ENCODE data around the gene DUS2.
"Not testable (repeated sequence)": the region's sequence is repeated elsewhere in the genome, so short reads cannot be mapped to it uniquely, and the experiment has no call there.

The DUS2 gene

DNA sequence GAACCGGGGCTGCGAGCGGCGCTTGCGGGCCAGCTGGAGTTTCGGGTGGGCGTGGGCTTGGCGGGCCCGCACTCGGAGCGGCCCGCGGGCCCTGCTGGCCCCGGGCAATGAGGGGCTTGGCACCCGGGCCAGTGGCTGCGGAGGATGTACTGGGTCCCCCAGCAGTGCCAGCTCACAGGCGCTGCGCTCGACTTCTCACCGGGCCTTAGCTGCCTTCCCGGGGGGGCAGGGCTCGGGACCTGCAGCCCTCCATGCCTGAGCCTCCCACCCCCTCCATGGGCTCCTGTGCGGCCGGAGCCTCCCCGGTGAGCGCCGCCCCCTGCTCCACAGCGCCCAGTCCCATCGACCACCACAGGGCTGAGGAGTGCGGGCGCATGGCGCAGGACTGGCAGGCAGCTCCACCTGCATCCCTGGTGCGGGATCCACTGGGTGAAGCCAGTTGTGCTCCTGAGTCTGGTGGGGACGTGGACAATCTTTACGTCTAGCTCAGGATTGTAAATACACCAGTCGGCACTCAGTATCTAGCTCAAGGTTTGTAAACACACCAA is 24.8 kb upstream of the DUS2 start:
- not testable (repeated sequence) for H3K9ac ChIP-seq (ENCODE audit: low read depth in 1 of 2, low read length in 2 of 2); H3K9me3 ChIP-seq (ENCODE audit: control insufficient read depth in 2 of 2, low read length in 2 of 2); H3K27ac ChIP-seq (ENCODE audit: low read depth in 2 of 2, low read length in 2 of 2); H3K36me3 ChIP-seq (ENCODE audit: control insufficient read depth in 2 of 2, insufficient read depth in 2 of 2, low read length in 2 of 2); H3K27me3 ChIP-seq (ENCODE audit: control insufficient read depth in 2 of 2, insufficient read depth in 2 of 2, low read length in 2 of 2); H3K4me1 ChIP-seq (ENCODE audit: control insufficient read depth in 2 of 2, insufficient read depth in 2 of 2, low read length in 2 of 2)
- peak overlapping the region in 1 of 2 donors; percentile 57 for H3K4me3 ChIP-seq (ENCODE audit: low read length in 2 of 2)

- Histone ChIP-seq H3K9ac (ENCODE audit: low read depth in 1 of 2, low read length in 2 of 2) (peak within 1 kb of the TSS; percentile 14 to 52), H3K4me3 (ENCODE audit: low read length in 2 of 2) (peak within 1 kb of the TSS in 1 of 2 donors; percentile 57), H3K27ac (ENCODE audit: low read depth in 2 of 2, low read length in 2 of 2) (peak within 1 kb of the TSS; percentile 68 to 84)
- H3K36me3 ChIP-seq (ENCODE audit: control insufficient read depth in 2 of 2, insufficient read depth in 2 of 2, low read length in 2 of 2); H3K4me1 ChIP-seq (ENCODE audit: control insufficient read depth in 2 of 2, insufficient read depth in 2 of 2, low read length in 2 of 2); H3K9me3 ChIP-seq (ENCODE audit: control insufficient read depth in 2 of 2, low read length in 2 of 2); H3K27me3 ChIP-seq (ENCODE audit: control insufficient read depth in 2 of 2, insufficient read depth in 2 of 2, low read length in 2 of 2): not testable (repeated sequence)
Measured at GRCh38 chr16:67998779-67999688, 24.1 kb upstream of the DUS2 start, which contains the start of gene DPEP2. DPEP2 (minus strand) TSS chr16:67999484; CDS start chr16:67993212, 6,272 bp downstream.

- peak overlapping the region; percentile 68 to 84 for H3K27ac ChIP-seq (ENCODE audit: low read depth in 2 of 2, low read length in 2 of 2)
- peak overlapping the region in 1 of 2 donors; percentile 57 for H3K4me3 ChIP-seq (ENCODE audit: low read length in 2 of 2)
Measured at GRCh38 chr16:67999985-68000384, 23.1 kb upstream of the DUS2 start.

DNA sequence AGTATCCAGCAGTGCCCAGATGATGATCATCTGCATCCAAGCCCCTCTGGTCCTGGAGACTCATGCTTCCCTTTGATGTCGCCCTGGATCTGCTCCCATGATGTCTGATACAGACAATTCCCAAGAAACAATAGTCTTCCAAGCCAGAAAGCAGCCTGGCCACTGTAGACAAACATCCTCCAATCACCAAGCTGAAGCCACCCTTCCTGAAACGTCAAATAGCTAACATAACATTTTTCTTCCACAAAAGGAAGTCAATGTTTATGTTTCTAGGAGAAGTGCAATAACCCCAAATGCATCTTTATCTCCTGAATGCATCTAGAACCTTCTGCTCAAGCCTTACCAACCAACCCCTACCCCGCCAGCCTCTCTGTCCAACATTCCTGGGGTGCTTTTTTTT is 22.6 kb upstream of the DUS2 start:
- H3K4me3 ChIP-seq (ENCODE audit: low read length in 2 of 2) = peak overlapping the region in 1 of 2 donors; percentile 57
- peak overlapping the region in 1 of 2 donors; percentile 32 for H3K9ac ChIP-seq (ENCODE audit: low read depth in 1 of 2, low read length in 2 of 2)
- H3K27me3 ChIP-seq (ENCODE audit: control insufficient read depth in 2 of 2, insufficient read depth in 2 of 2, low read length in 2 of 2) = no peaks in the 10 kb centered on the region
- peak overlapping the region; percentile 68 to 84 for H3K27ac ChIP-seq (ENCODE audit: low read depth in 2 of 2, low read length in 2 of 2)
- peaks cover 0 to 5% of the 10 kb centered on the region in 2 donors for H3K4me1 ChIP-seq (ENCODE audit: control insufficient read depth in 2 of 2, insufficient read depth in 2 of 2, low read length in 2 of 2)
- no peaks in the 10 kb centered on the region for H3K36me3 ChIP-seq (ENCODE audit: control insufficient read depth in 2 of 2, insufficient read depth in 2 of 2, low read length in 2 of 2)
- H3K9me3 ChIP-seq (ENCODE audit: control insufficient read depth in 2 of 2, low read length in 2 of 2) = no peaks in the 10 kb centered on the region

More at GRCh38 chr16:67999985-68000384, 23.1 kb upstream of the DUS2 start:
- H3K36me3 ChIP-seq (ENCODE audit: control insufficient read depth in 2 of 2, insufficient read depth in 2 of 2, low read length in 2 of 2) = no peaks in the 10 kb centered on the region
- no peaks in the 10 kb centered on the region for H3K27me3 ChIP-seq (ENCODE audit: control insufficient read depth in 2 of 2, insufficient read depth in 2 of 2, low read length in 2 of 2)
- H3K9me3 ChIP-seq (ENCODE audit: control insufficient read depth in 2 of 2, low read length in 2 of 2) = no peaks in the 10 kb centered on the region
- no peak overlapping the region for H3K9ac ChIP-seq (ENCODE audit: low read depth in 1 of 2, low read length in 2 of 2)
- peaks cover 0 to 5% of the 10 kb centered on the region in 2 donors for H3K4me1 ChIP-seq (ENCODE audit: control insufficient read depth in 2 of 2, insufficient read depth in 2 of 2, low read length in 2 of 2)

GRCh38 chr16:68003031-68003430 is 20.1 kb upstream of the DUS2 start:
- no peaks in the 10 kb centered on the region for H3K9me3 ChIP-seq (ENCODE audit: control insufficient read depth in 2 of 2, low read length in 2 of 2)
- H3K4me1 ChIP-seq (ENCODE audit: control insufficient read depth in 2 of 2, insufficient read depth in 2 of 2, low read length in 2 of 2) = peaks cover 0 to 8% of the 10 kb centered on the region in 2 donors
- H3K27me3 ChIP-seq (ENCODE audit: control insufficient read depth in 2 of 2, insufficient read depth in 2 of 2, low read length in 2 of 2) = no peaks in the 10 kb centered on the region
- H3K9ac ChIP-seq (ENCODE audit: low read depth in 1 of 2, low read length in 2 of 2) = no peak overlapping the region
- no peaks in the 10 kb centered on the region for H3K36me3 ChIP-seq (ENCODE audit: control insufficient read depth in 2 of 2, insufficient read depth in 2 of 2, low read length in 2 of 2)
- H3K27ac ChIP-seq (ENCODE audit: low read depth in 2 of 2, low read length in 2 of 2) = no peak overlapping the region
- H3K4me3 ChIP-seq (ENCODE audit: low read length in 2 of 2) = no peak overlapping the region

- H3K27ac ChIP-seq (ENCODE audit: low read depth in 2 of 2, low read length in 2 of 2) = peak overlapping the region; percentile 68 to 74
- H3K36me3 ChIP-seq (ENCODE audit: control insufficient read depth in 2 of 2, insufficient read depth in 2 of 2, low read length in 2 of 2) = no peaks in the 10 kb centered on the region
- no peaks in the 10 kb centered on the region for H3K27me3 ChIP-seq (ENCODE audit: control insufficient read depth in 2 of 2, insufficient read depth in 2 of 2, low read length in 2 of 2)
- H3K4me3 ChIP-seq (ENCODE audit: low read length in 2 of 2) = no peak overlapping the region
- H3K4me1 ChIP-seq (ENCODE audit: control insufficient read depth in 2 of 2, insufficient read depth in 2 of 2, low read length in 2 of 2) = peaks cover 0 to 4% of the 10 kb centered on the region in 2 donors
- H3K9me3 ChIP-seq (ENCODE audit: control insufficient read depth in 2 of 2, low read length in 2 of 2) = no peaks in the 10 kb centered on the region
- no peak overlapping the region for H3K9ac ChIP-seq (ENCODE audit: low read depth in 1 of 2, low read length in 2 of 2)
Measured at GRCh38 chr16:68005211-68005610, 17.9 kb upstream of the DUS2 start.

GRCh38 chr16:68005786-68006286 is 17.2 kb upstream of the DUS2 start:
- Histone ChIP-seq H3K4me3 (ENCODE audit: low read length in 2 of 2) (no peak overlapping the region), H3K27me3 (ENCODE audit: control insufficient read depth in 2 of 2, insufficient read depth in 2 of 2, low read length in 2 of 2) (no peaks in the 10 kb centered on the region), H3K36me3 (ENCODE audit: control insufficient read depth in 2 of 2, insufficient read depth in 2 of 2, low read length in 2 of 2) (no peaks in the 10 kb centered on the region), H3K27ac (ENCODE audit: low read depth in 2 of 2, low read length in 2 of 2) (peak overlapping the region; percentile 68 to 74), H3K9ac (ENCODE audit: low read depth in 1 of 2, low read length in 2 of 2) (peak overlapping the region in 1 of 2 donors; percentile 17), H3K4me1 (ENCODE audit: control insufficient read depth in 2 of 2, insufficient read depth in 2 of 2, low read length in 2 of 2) (peaks cover 0 to 3% of the 10 kb centered on the region in 2 donors), H3K9me3 (ENCODE audit: control insufficient read depth in 2 of 2, low read length in 2 of 2) (no peaks in the 10 kb centered on the region)

- Histone ChIP-seq H3K9me3 (ENCODE audit: control insufficient read depth in 2 of 2, low read length in 2 of 2) (no peaks in the 10 kb centered on the region), H3K9ac (ENCODE audit: low read depth in 1 of 2, low read length in 2 of 2) (no peak overlapping the region), H3K27ac (ENCODE audit: low read depth in 2 of 2, low read length in 2 of 2) (no peak overlapping the region), H3K4me3 (ENCODE audit: low read length in 2 of 2) (no peak overlapping the region), H3K27me3 (ENCODE audit: control insufficient read depth in 2 of 2, insufficient read depth in 2 of 2, low read length in 2 of 2) (no peaks in the 10 kb centered on the region), H3K4me1 (ENCODE audit: control insufficient read depth in 2 of 2, insufficient read depth in 2 of 2, low read length in 2 of 2) (peaks cover 0 to 3% of the 10 kb centered on the region in 2 donors), H3K36me3 (ENCODE audit: control insufficient read depth in 2 of 2, insufficient read depth in 2 of 2, low read length in 2 of 2) (no peaks in the 10 kb centered on the region)
Measured at GRCh38 chr16:68009157-68009735, 13.8 kb upstream of the DUS2 start.

DNA sequence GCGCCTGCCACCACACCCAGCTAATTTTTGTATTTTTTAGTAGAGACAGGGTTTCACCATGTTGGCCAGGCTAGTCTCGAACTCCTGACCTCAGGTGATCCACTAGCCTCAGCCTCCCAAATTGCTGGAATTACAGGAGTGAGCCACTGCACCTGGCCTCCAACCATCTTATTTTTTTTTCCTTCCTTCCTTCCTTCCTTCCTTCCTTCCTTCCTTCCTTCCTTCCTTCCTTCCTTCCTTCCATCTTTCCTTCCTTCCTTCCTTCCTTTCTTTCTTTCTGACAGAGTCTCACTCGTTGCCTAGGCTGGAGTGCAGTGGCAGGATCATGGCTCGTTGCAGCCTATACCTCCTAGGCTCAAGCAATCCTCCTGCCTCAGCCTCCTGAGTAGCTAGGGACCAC is 13.2 kb upstream of the DUS2 start:
- H3K27ac ChIP-seq (ENCODE audit: low read depth in 2 of 2, low read length in 2 of 2); H3K9me3 ChIP-seq (ENCODE audit: control insufficient read depth in 2 of 2, low read length in 2 of 2); H3K36me3 ChIP-seq (ENCODE audit: control insufficient read depth in 2 of 2, insufficient read depth in 2 of 2, low read length in 2 of 2); H3K9ac ChIP-seq (ENCODE audit: low read depth in 1 of 2, low read length in 2 of 2); H3K4me1 ChIP-seq (ENCODE audit: control insufficient read depth in 2 of 2, insufficient read depth in 2 of 2, low read length in 2 of 2); H3K27me3 ChIP-seq (ENCODE audit: control insufficient read depth in 2 of 2, insufficient read depth in 2 of 2, low read length in 2 of 2); H3K4me3 ChIP-seq (ENCODE audit: low read length in 2 of 2): not testable (repeated sequence)

- H3K9ac ChIP-seq (ENCODE audit: low read depth in 1 of 2, low read length in 2 of 2) = no peak overlapping the region
- H3K4me3 ChIP-seq (ENCODE audit: low read length in 2 of 2) = no peak overlapping the region
- H3K36me3 ChIP-seq (ENCODE audit: control insufficient read depth in 2 of 2, insufficient read depth in 2 of 2, low read length in 2 of 2) = no peaks in the 10 kb centered on the region
- H3K27me3 ChIP-seq (ENCODE audit: control insufficient read depth in 2 of 2, insufficient read depth in 2 of 2, low read length in 2 of 2) = no peaks in the 10 kb centered on the region
- H3K27ac ChIP-seq (ENCODE audit: low read depth in 2 of 2, low read length in 2 of 2) = no peak overlapping the region
- no peaks in the 10 kb centered on the region for H3K4me1 ChIP-seq (ENCODE audit: control insufficient read depth in 2 of 2, insufficient read depth in 2 of 2, low read length in 2 of 2)
- no peaks in the 10 kb centered on the region for H3K9me3 ChIP-seq (ENCODE audit: control insufficient read depth in 2 of 2, low read length in 2 of 2)
Measured at GRCh38 chr16:68013440-68013839, 9.6 kb upstream of the DUS2 start.
